CD4-positive, alpha-beta T cell treated with Interferon alpha-2 for 1 hour (primary cell): ENCODE measurements around the gene MAL.

ENCODE experiments used
- DNase-seq, 2 donors: peaks; one replicate each; pipeline ENCODE4 v3.0.0-alpha.2; 2020 to 2022

The MAL gene

GRCh38 chr2:94996305-94997100, 29.0 kb upstream of the MAL start:
- DNase-seq, result no peak

- DNase-seq, result no peak
Measured at GRCh38 chr2:94997981-94998930, 27.3 kb upstream of the MAL start.

- DNase-seq, result no peak
Measured at GRCh38 chr2:94999431-94999883, 26.1 kb upstream of the MAL start.

- no peak for DNase-seq
Measured at GRCh38 chr2:95001051-95001562, 24.4 kb upstream of the MAL start.

GRCh38 chr2:95001701-95002100, 23.8 kb upstream of the MAL start:
- no peak for DNase-seq

- DNase-seq, result no peak
Measured at GRCh38 chr2:95002498-95002897, 23.0 kb upstream of the MAL start.

- DNase-seq, result no peak
Measured at GRCh38 chr2:95004287-95004686, 21.2 kb upstream of the MAL start.

- no peak for DNase-seq
Measured at GRCh38 chr2:95004711-95005110, 20.8 kb upstream of the MAL start.

- DNase-seq, result no peak
Measured at GRCh38 chr2:95005726-95006125, 19.8 kb upstream of the MAL start.

- no peak for DNase-seq
Measured at GRCh38 chr2:95006588-95006987, 18.9 kb upstream of the MAL start.

- DNase-seq, result no peak
Measured at GRCh38 chr2:95007031-95007609, 18.4 kb upstream of the MAL start.

GRCh38 chr2:95007822-95008221, 17.7 kb upstream of the MAL start:
- DNase-seq, result no peak

GRCh38 chr2:95008306-95008705, 17.2 kb upstream of the MAL start:
- DNase-seq, result no peak

GRCh38 chr2:95008996-95009395, 16.5 kb upstream of the MAL start:
- DNase-seq, result no peak

GRCh38 chr2:95009412-95009811, 16.1 kb upstream of the MAL start:
- DNase-seq, result no peak

- no peak for DNase-seq
Measured at GRCh38 chr2:95010126-95010525, 15.4 kb upstream of the MAL start.

GRCh38 chr2:95010718-95011117, 14.8 kb upstream of the MAL start:
- DNase-seq, result no peak

- no peak for DNase-seq
Measured at GRCh38 chr2:95012881-95013550, 12.5 kb upstream of the MAL start.

- no peak for DNase-seq
Measured at GRCh38 chr2:95013726-95014125, 11.8 kb upstream of the MAL start.

- no peak for DNase-seq
Measured at GRCh38 chr2:95014126-95014708, 11.3 kb upstream of the MAL start.

- DNase-seq, result no peak
Measured at GRCh38 chr2:95015261-95015912, 10.1 kb upstream of the MAL start.

- no peak for DNase-seq
Measured at GRCh38 chr2:95016616-95017015, 8.9 kb upstream of the MAL start.
